Thoracic aorta (tissue), 2 donors: ENCODE results near the gene CATSPERE. TPM values are rescaled to one million over a fixed set of nuclear protein-coding genes. Genes with fewer than 3 reads are reported as not detected.

Source experiments
- ATAC-seq: fragments of 150-250 bp; one replicate; pipeline ENCODE4 v1.8.0; 2017; ENCODE audit warnings: low read depth; ENCODE audit not compliant: insufficient number of reproducible peaks, low FRiP score
- DNase-seq: peaks from one replicate; pipeline ENCODE4 v3.0.0-alpha.2; 2020; ENCODE audit warnings: low spot score
- H3K27ac ChIP-seq, 2 donors: fragments of 200-600 bp; sonication (generic); 1 replicate in 1 of 2; 2 replicates in 1 of 2; pipeline ENCODE4 v1.5.1; 2016; ENCODE audit warnings: mild to moderate bottlenecking in 2 of 2, moderate library complexity in 2 of 2
- H3K27me3 ChIP-seq: fragments of 200-600 bp; sonication (generic); replicated peaks from 2 replicates; pipeline ENCODE4 v1.6.0; 2016; ENCODE audit warnings: mild to moderate bottlenecking; ENCODE audit not compliant: insufficient read depth
- H3K36me3 ChIP-seq: fragments of 200-600 bp; sonication (generic); one replicate; pipeline ENCODE4 v1.5.1; 2016
- H3K4me1 ChIP-seq, 2 donors: fragments of 200-600 bp; sonication (generic); 1 replicate in 1 of 2; 2 replicates in 1 of 2; pipeline versions ENCODE4 v1.5.1 to v1.6.0; 2016; ENCODE audit warnings: low read depth in 2 of 2, mild to moderate bottlenecking in 1 of 2; ENCODE audit not compliant: control insufficient read depth in 1 of 2
- H3K4me3 ChIP-seq: fragments of 200-600 bp; sonication (generic); 2 replicates; pipeline ENCODE4 v1.5.1; 2016; ENCODE audit warnings: mild to moderate bottlenecking
- H3K9me3 ChIP-seq: fragments of 200-600 bp; sonication (generic); 2 replicates; pipeline ENCODE4 v1.5.1; 2016
- CTCF ChIP-seq: fragments of 200-600 bp; sonication (generic); IDR thresholded peaks from one replicate; pipeline ENCODE4 v1.5.1; 2019; ENCODE audit warnings: antibody characterized with exemption
- total RNA-seq, 2 donors: library from RNA; depleted of rRNA; stranded (reverse); fragments of >200 nt; gene quantifications; one replicate each; pipeline versions ENCODE4 v1.1.0 to v1.2.3, GENCODE V29; 2016

The CATSPERE gene
- total RNA-seq, 2 donors from 2014 or later = 0.14 to 1.3 TPM

- Histone ChIP-seq H3K4me3 (no peak overlapping the region), H3K27ac (no peak overlapping the region), H3K27me3 (no peaks in the 10 kb centered on the region), H3K9me3 (no peaks in the 10 kb centered on the region), H3K36me3 (no peaks in the 10 kb centered on the region), H3K4me1 (no peaks in the 10 kb centered on the region)
- ATAC-seq (no peak), DNase-seq (no peak)
- TF ChIP-seq CTCF = no peak
Observed at GRCh38 chr1:244645414-244645813, 184.3 kb downstream of the CATSPERE start.

GRCh38 chr1:244645890-244646289 is 184.8 kb downstream of the CATSPERE start:
- H3K4me1 ChIP-seq = no peaks in the 10 kb centered on the region

GRCh38 chr1:244647819-244648218 is 186.7 kb downstream of the CATSPERE start:
- DNase-seq = no peak
- Histone ChIP-seq H3K4me3 (no peak overlapping the region), H3K27me3 (no peaks in the 10 kb centered on the region), H3K27ac (no peak overlapping the region), H3K36me3 (no peaks in the 10 kb centered on the region), H3K4me1 (peaks cover 0 to 5% of the 10 kb centered on the region in 2 donors), H3K9me3 (no peaks in the 10 kb centered on the region)
- TF ChIP-seq CTCF = no peak
- no peak for ATAC-seq

More at GRCh38 chr1:244645890-244646289, 184.8 kb downstream of the CATSPERE start:
- no peak for TF ChIP-seq CTCF
- Histone ChIP-seq H3K27ac (no peak overlapping the region), H3K36me3 (no peaks in the 10 kb centered on the region), H3K9me3 (no peaks in the 10 kb centered on the region), H3K27me3 (no peaks in the 10 kb centered on the region), H3K4me3 (no peak overlapping the region)
- DNase-seq (no peak), ATAC-seq (no peak)

GRCh38 chr1:244651956-244652622 is 191.0 kb downstream of the CATSPERE start:
- H3K27me3 ChIP-seq = no peaks in the 10 kb centered on the region
- DNase-seq = no peak
- TF ChIP-seq CTCF = no peak
- H3K4me3 ChIP-seq = peak overlapping the region; percentile 76
- H3K4me1 ChIP-seq = peaks cover 13 to 32% of the 10 kb centered on the region in 2 donors
- H3K27ac ChIP-seq = peak overlapping the region; percentile 69 to 97
- H3K36me3 ChIP-seq = no peaks in the 10 kb centered on the region
- peak; percentile 16 for ATAC-seq
- H3K9me3 ChIP-seq = no peaks in the 10 kb centered on the region

GRCh38 chr1:244652623-244653438 is 191.8 kb downstream of the CATSPERE start, which contains the start of gene DESI2:
TSS of gene DESI2 (plus strand) at chr1:244653126. CDS start at chr1:244653314, 188 bp downstream.
- DNase-seq = peak; percentile 99
- no peaks in the 10 kb centered on the region for H3K9me3 ChIP-seq
- peaks cover 18 to 40% of the 10 kb centered on the region in 2 donors for H3K4me1 ChIP-seq
- peak; percentile 100 for ATAC-seq
- peak within 1 kb of the TSS; percentile 95 to 97 for H3K27ac ChIP-seq
- peak within 1 kb of the TSS; percentile 87 for H3K4me3 ChIP-seq
- no peaks in the 10 kb centered on the region for H3K27me3 ChIP-seq
- no peaks in the 10 kb centered on the region for H3K36me3 ChIP-seq
- peak; percentile 54 for TF ChIP-seq CTCF
